Neural crest cell (in vitro differentiated cells): ENCODE measurements around the gene LTBP4. TPM values are rescaled to one million over a fixed set of nuclear protein-coding genes. Genes with fewer than 3 reads are reported as not detected.
"Not testable (repeated sequence)": the region's sequence is repeated elsewhere in the genome, so short reads cannot be mapped to it uniquely, and the experiment has no call there.

Experiments
- DNase-seq: peaks from one replicate; pipeline ENCODE4 v3.0.0; 2021; ENCODE audit warnings: low read depth, mixed read lengths, low spot score
- H3K27ac Mint-ChIP-seq: one replicate; pipeline ENCODE4 v1.8.0; 2021; ENCODE audit warnings: mild to moderate bottlenecking, mixed read lengths; ENCODE audit not compliant: unreplicated experiment
- H3K27me3 Mint-ChIP-seq: 2 replicates; pipeline ENCODE4 v1.8.0; 2021; ENCODE audit warnings: low read depth, mild to moderate bottlenecking, mixed read lengths
- H3K36me3 Mint-ChIP-seq: 2 replicates; pipeline ENCODE4 v1.8.0; 2021; ENCODE audit warnings: low read depth, mild to moderate bottlenecking, mixed read lengths
- H3K4me1 Mint-ChIP-seq: 2 replicates; pipeline ENCODE4 v1.8.0; 2021; ENCODE audit warnings: mixed read lengths
- H3K4me3 Mint-ChIP-seq: one replicate; pipeline ENCODE4 v1.8.0; 2021; ENCODE audit warnings: mild to moderate bottlenecking, mixed read lengths
- H3K9me3 Mint-ChIP-seq: 2 replicates; pipeline ENCODE4 v1.8.0; 2021; ENCODE audit warnings: mixed read lengths
- CTCF ChIP-seq: fragments of 200-600 bp; sonication (generic); conservative IDR thresholded peaks from 2 replicates; pipeline ENCODE4 v1.5.0; 2021; ENCODE audit warnings: antibody characterized with exemption, mild to moderate bottlenecking
- total RNA-seq: library from RNA; stranded (reverse); gene quantifications from 2 replicates; pipeline ENCODE4 v1.2.1, GENCODE V29; 2021

Gene LTBP4
- total RNA-seq, 1 donor from 2014 or later = 125 TPM

- TF ChIP-seq CTCF = no peak
- H3K4me1 Mint-ChIP-seq = peaks cover 45% of the 10 kb centered on the region
- no peak for DNase-seq
- H3K27ac Mint-ChIP-seq = peak overlapping the region; percentile 43
- H3K36me3 Mint-ChIP-seq = peaks cover 13% of the 10 kb centered on the region
- peaks cover 3% of the 10 kb centered on the region for H3K27me3 Mint-ChIP-seq
- no peak overlapping the region for H3K4me3 Mint-ChIP-seq
- H3K9me3 Mint-ChIP-seq = peaks cover 3% of the 10 kb centered on the region
These were observed 10.5 kb upstream of the LTBP4 start for GRCh38 chr19:40590464-40591265.

- H3K9me3 Mint-ChIP-seq, H3K4me3 Mint-ChIP-seq, DNase-seq, H3K27me3 Mint-ChIP-seq: not testable (repeated sequence)
- H3K36me3 Mint-ChIP-seq = peaks cover 10% of the 10 kb centered on the region
- peak overlapping the region; percentile 19 for H3K27ac Mint-ChIP-seq
- peaks cover 39% of the 10 kb centered on the region for H3K4me1 Mint-ChIP-seq
These were observed 9.4 kb upstream of the LTBP4 start for GRCh38 chr19:40591724-40592123.

GRCh38 chr19:40592170-40592569 lies 9.0 kb upstream of the LTBP4 start:
- H3K4me3 Mint-ChIP-seq = no peak overlapping the region
- H3K4me1 Mint-ChIP-seq = peaks cover 39% of the 10 kb centered on the region
- no peak for DNase-seq
- peaks cover 6% of the 10 kb centered on the region for H3K36me3 Mint-ChIP-seq
- TF ChIP-seq CTCF = no peak
- no peak overlapping the region for H3K27ac Mint-ChIP-seq
- peaks cover 3% of the 10 kb centered on the region for H3K27me3 Mint-ChIP-seq
- peaks cover 3% of the 10 kb centered on the region for H3K9me3 Mint-ChIP-seq

GRCh38 chr19:40594255-40594654 lies 6.9 kb upstream of the LTBP4 start:
- peaks cover 20% of the 10 kb centered on the region for H3K27me3 Mint-ChIP-seq
- peaks cover 3% of the 10 kb centered on the region for H3K9me3 Mint-ChIP-seq
- peaks cover 3% of the 10 kb centered on the region for H3K36me3 Mint-ChIP-seq
- H3K27ac Mint-ChIP-seq = no peak overlapping the region
- no peak for TF ChIP-seq CTCF
- peak overlapping the region; percentile 65 for H3K4me3 Mint-ChIP-seq
- DNase-seq = no peak
- peaks cover 49% of the 10 kb centered on the region for H3K4me1 Mint-ChIP-seq

GRCh38 chr19:40594657-40595091 lies 6.5 kb upstream of the LTBP4 start:
- TF ChIP-seq CTCF = no peak
- Mint-ChIP-seq H3K9me3 (peaks cover 3% of the 10 kb centered on the region), H3K27ac (no peak overlapping the region), H3K4me1 (peaks cover 50% of the 10 kb centered on the region), H3K27me3 (peaks cover 24% of the 10 kb centered on the region), H3K4me3 (peak overlapping the region; percentile 65), H3K36me3 (peaks cover 3% of the 10 kb centered on the region)
- no peak for DNase-seq

GRCh38 chr19:40596608-40597328 lies 4.4 kb upstream of the LTBP4 start:
- peak; percentile 58 for DNase-seq
- peaks cover 3% of the 10 kb centered on the region for H3K36me3 Mint-ChIP-seq
- H3K9me3 Mint-ChIP-seq = peaks cover 3% of the 10 kb centered on the region
- peaks cover 48% of the 10 kb centered on the region for H3K4me1 Mint-ChIP-seq
- peak overlapping the region; percentile 54 for H3K4me3 Mint-ChIP-seq
- no peak for TF ChIP-seq CTCF
- H3K27ac Mint-ChIP-seq = no peak overlapping the region
- peaks cover 37% of the 10 kb centered on the region for H3K27me3 Mint-ChIP-seq
